K562 (cell line): ENCODE results near the gene BCO1.

ENCODE experiments used
- CHD2 ChIP-seq: IDR thresholded peaks from 2 replicates; pipeline ENCODE4 v1.6.1; 2011; ENCODE audit warnings: low read depth, low read length
- RFX5 ChIP-seq: IDR thresholded peaks from 2 replicates; pipeline ENCODE4 v1.6.1; 2011; ENCODE audit warnings: low read depth, mild to moderate bottlenecking, improper control_type of control experiment, low read length

- TF ChIP-seq RFX5, result no peak
- no peak for TF ChIP-seq CHD2
These were observed 21.4 kb downstream of the BCO1 start for GRCh38 chr16:81259916-81260315.
